GM18519 (cell line): Measurements from ENCODE around the gene TSGA10.
"Not testable (repeated sequence)": the region's sequence is repeated elsewhere in the genome, so short reads cannot be mapped to it uniquely, and the experiment has no call there.

ENCODE experiments used
- ATAC-seq: cut with Tn5 transposase; IDR thresholded peaks from one replicate; pipeline ENCODE4 v1.9.1; 2021; ENCODE audit warnings: mild to moderate bottlenecking, moderate library complexity; ENCODE audit not compliant: unreplicated experiment, low FRiP score

The TSGA10 gene

GRCh38 chr2:99156891-99157290 is 2.1 kb upstream of the TSGA10 start:
- ATAC-seq, result no peak

DNA sequence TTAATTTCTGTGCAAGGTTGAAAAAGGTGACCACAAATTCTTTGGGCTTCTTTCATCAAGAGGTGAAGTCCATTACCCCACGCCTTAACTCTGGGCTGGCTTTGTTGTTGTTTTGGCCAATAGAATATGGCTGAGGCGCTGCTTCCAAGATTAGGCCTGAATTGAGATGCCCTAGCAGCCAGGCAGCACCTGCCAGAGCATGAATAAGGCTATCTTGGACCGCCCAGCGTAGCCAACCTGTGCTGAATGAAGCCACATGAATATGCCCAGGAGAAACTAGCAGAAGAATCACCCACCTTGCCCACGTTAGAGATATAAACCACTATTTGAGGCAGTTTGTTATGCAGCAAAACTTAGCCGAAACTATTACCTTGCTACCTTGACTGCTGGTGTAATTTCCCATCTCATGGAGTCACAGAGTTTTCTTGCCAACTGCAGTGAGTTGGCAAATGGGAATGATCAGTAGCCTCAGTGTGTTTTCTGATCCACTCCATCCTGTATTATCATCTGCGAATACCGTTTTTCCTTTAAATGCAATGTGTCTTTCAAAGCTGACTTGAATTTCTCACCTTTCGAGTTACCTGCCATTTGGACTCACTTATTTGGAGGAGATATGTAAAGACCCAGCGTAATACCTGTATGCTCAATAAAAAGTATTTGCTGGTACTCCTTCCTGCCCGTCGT is 679 bp downstream of the TSGA10 start:
- ATAC-seq, result no peak

DNA sequence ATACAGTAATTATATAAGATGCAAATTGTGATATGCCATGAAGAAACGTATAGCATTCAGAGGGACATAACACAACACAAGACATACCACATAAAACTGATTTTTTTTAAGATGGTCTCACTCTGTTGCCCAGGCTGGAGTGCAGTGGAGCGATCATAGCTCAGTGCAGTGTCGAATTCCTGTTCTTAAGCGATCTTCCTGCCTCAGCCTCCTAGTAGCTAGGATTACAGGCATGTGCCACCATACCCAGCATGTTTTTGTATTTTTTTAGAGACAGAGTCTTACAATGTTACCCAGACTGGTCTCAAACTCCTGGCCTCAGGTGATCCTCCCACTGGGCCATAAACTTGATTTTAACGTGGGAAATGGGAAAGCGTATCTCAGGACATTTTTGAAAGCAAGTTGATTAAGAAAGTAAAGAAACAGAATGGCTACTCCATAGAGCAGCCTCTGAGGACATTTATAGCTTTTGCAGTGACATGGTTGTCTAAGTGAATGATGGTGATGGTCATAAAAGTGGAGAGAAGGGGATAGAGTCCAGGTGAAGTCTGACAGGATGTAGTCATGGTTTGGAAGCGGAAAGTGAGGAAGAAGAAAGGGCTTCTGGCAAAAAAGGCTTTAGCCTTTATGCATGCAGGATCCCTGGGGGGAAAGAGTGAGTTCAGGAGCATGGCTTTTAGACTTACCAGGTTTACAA is 2.4 kb downstream of the TSGA10 start:
- ATAC-seq, result no peak

DNA sequence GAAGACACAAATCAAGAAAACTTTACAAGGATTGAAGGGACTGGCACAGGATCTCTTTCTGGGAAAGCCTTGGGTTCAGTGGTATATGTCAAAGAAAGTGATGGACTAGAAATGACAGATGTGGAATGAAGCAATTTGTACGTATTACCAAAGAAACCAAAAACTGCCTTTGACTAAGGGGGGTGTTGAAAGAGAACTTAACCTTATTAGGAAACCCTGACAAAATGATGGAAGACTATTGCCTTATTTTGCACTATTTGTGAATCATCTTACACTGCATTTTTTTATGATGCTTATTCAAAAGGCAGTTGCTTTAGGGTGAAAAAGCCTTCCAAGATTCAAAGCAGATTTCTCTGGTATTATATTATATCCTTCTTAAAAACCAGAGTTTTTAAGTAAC is 4.0 kb downstream of the TSGA10 start:
- no peak for ATAC-seq

DNA sequence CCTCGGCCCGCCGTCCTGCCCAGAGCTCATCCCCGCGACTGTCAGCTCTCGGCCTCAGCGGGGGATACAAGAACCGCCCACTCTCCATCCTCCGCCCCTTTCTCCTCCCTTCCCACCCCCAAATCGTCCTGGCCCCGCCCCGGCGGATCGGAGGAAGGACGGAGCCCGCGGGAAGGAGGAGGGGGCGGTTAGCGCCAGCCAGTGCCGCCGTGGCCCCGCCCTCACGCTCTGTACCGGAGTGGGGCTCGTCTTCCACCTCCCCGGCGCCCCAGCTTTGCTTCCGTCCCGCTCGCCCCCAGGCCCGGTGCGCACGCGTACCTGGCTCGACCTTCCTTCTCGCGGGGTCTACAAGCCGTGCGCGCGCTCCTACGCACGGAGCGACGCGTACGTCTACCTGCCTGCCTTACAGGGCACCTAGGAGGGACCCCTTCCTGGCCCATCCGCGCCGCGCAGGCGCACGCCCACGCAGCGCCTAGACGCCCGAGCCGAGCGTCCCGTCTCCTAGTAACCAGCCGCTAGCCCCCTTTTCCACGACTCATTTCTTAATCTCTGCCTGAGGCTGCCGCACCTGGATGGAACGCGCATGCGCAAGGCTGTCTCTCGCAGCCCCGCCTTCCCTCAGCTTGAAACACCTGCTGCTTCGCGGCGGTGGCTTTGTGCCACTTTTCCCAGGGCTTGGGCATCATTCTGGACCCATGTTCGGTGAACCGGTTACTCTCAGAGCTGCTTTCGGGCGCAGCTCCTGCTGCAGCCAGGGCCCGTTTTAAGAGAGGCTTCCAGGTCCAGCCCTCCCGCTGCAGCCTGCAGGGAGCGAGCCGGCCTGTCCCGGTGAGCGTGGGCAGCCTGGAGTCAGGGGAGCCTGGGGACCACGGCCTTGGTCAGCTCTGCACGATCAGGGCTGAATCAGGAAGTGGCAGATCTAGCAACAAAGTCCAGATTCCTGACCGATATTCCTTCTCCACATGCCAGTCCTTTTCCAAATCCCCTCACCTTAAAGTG is 13.3 kb downstream of the TSGA10 start, which contains the start of gene C2orf15:
Gene C2orf15, plus strand, starts transcription at position 598 of the 999 bp plus-strand sequence. CDS start 8,852 bp downstream, outside the sequence.
- ATAC-seq, result peak; percentile 72

DNA sequence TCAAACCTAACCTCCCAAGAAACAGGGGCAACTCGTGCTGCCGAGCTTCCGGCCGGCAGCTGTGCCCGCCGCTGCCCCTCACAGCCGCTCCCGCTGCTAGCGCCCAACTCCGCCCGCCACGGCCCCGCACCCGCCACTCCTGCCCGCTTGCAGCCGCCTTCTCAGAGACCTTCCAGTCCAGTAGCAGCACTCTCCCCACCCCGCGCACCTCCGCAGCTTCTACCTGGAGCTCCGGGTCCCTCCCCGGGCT is 14.0 kb downstream of the TSGA10 start:
- peak; percentile 3 for ATAC-seq

- no peak for ATAC-seq
Observed at GRCh38 chr2:99140056-99140859, 14.5 kb downstream of the TSGA10 start.

- no peak for ATAC-seq
Observed at GRCh38 chr2:99139003-99139402, 15.7 kb downstream of the TSGA10 start.

DNA sequence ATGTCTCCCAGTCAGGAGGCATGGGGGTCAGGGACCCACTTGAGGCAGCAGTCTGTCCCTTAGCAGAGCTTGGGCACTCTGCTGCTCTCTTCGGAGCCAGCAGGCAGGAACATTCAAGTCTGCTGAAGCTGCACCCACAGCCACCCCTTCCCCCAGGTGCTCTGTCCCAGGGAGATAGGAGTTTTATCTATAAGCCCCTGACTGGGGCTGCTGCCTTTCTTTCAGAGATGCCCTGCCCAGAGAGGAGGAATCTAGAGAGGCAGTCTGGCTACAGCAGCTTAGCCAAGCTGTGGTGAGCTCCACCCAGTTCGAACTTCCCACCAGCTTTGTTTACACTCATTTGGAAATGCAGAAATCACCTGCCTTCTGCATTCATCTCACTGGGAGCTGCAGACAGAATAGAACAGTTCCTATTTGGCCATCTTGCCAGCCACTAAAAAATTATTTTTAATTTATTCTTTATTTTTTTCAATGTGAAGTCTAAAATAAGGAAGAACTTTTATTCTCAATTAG is 19.6 kb downstream of the TSGA10 start:
- not testable (repeated sequence) for ATAC-seq

DNA sequence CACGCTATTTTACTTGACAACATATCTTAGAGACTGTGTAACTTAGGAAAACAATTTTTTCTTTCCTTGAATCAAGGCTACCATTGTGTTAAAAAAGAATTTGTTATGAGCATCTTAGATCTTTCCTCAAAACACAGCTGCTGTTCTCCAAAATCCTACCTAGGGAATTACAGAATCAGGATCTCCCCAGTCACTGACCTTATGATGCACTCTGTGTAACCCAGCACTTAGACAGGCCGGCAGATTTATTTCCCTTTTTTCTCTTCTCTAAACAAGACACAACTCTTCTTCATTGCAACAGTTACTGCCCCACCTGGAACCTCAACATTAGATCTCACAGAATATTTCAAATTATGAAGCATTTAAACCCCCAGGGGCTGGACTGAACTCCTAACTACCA is 26.8 kb downstream of the TSGA10 start:
- ATAC-seq, result no peak

DNA sequence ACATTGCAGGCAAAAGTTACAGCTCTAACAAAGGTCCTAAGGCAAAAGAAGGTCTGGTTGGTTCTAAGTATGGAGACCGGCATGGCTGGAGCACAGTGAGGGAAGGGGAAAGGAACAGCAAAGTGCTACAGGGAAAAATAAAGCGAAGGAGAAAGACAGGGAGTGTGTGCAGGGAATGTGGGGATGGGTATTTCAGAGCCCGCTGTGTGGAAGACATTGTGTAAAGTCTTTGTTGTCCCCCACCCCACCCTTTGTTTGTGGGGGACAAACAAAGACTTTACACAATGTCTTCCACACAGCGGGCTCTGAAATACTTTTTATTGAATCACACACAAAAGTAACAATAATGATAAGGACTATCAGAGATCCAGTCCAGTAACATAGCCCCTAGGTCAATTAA is 42.1 kb downstream of the TSGA10 start:
- ATAC-seq, result no peak

GRCh38 chr2:99111945-99112344 is 42.8 kb downstream of the TSGA10 start:
- ATAC-seq, result no peak

DNA sequence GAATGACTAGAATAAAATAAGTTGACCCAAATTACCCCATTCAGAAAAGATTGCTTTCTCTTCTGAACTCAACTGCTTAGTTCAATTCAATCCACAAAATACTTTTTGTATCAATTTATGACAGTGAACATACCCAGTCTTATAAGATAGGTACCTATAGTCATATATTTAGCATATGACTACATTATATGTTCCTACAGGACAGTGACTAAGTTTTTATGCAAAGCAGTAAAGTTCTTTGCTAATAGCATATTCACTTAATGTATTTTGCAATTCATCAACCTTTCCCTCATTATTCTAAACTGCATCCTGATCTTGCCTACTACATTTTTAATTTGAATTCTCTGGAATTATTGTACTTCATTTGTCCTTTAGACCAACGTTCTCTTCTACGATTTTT is 43.5 kb downstream of the TSGA10 start:
- no peak for ATAC-seq

DNA sequence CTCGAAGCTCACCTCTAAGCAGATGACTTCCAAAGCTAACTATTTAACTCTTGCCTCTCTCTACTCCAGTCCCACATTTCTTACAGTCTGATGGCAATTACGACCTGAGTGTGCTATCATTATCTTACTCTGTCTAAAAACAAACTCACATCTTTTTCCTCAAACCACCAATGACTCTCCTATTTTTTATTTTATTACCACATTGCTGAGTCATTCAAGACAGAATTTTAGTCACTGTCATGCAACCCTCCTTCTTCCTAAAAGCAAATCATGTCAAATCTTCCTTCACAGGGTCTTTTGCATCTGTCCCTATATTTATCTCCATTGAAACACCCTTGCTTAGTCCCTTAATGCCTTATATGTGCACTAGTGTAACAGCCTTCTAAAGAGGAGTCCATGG is 47.8 kb downstream of the TSGA10 start:
- no peak for ATAC-seq

DNA sequence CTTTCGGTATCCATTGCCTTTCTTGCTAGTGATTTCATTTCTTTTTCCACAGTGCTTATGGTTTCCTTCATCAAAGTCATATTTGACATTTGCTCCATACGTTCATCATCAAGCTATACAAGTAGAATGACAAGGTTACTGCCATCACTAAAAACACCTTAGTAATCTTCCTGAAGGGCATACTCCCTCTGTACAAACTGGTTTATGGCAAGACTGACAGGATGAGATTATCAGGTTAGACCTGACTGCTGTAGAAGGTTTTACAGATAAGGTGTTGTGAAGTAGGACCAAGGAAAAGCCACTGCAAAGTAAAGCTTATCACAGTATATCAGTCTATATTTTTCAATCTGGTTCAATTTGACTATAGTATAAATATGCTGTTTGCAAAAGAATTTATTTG is 50.7 kb downstream of the TSGA10 start:
- ATAC-seq, result no peak

DNA sequence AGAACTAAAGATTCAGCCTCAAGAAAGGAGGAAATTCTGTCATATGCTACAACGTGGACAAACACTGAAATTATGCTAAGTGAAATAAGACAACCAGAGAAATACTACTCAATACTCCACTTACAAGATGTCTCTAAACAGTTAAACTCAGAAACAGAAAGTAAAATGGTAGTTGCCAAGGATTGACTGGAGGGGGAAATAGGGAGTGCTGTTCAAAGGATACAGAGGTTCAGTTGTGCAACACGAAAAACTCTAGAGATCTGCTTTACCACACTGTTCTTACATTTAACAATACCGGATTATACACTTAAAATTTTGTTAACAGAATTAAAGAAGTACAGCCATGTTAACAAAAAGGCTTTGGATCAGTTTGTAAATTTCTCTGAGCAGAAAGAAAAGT is 53.0 kb downstream of the TSGA10 start:
- no peak for ATAC-seq

DNA sequence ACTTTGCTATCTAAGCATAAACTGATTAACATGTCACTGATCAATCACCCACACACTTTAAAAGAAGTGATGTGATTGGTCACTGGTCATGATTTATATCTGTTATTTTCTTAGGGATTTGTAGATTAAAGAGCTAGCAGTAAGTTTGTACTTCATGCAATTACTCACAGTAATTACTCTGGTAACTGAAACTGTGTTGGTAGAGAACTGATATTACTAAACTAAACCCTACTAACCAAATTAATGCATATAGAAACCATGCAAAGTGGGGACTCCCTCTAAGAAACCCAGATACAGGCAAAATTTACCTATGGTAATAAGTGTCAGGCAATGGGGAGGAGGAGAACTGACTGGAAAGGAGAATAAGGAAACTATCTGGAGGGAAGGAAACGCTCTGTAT is 58.0 kb downstream of the TSGA10 start:
- ATAC-seq, result no peak

DNA sequence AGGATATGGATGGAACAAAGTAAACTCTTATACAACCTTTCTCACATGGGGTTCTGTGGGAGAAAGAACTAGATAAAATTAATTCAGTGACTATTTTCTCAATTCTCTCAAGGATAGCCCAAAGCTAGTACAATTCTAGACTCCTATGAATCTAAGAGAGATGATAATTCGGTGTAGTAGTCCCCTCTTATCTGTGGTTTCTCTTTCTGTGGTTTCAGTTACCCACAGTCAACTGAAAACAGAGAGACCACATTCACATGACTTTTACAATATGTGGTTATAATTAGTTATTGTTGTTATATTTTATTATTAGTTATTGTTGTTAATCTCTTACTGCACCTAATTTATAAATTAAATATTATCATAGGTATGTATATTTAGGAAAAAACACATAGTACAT is 66.7 kb downstream of the TSGA10 start:
- peak; percentile 58 for ATAC-seq

DNA sequence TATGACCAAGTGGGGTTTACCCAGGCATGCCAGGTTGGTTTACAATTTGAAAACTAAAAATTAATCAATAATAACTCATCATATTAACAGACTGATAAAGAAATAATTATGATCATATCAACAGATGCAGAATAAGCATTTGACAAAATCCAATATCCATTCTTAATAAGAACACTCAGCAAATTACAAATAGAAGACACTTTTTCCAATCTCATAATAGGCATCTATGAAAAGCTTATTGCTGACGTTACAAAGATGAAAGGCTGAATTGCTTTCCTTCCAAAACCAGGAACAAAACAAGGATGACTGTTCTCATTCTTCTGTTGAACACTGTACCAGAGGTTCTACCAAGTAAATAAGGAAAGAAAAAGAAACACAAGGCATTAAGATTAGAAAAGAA is 68.4 kb downstream of the TSGA10 start:
- ATAC-seq, result no peak

- no peak for ATAC-seq
Observed at GRCh38 chr2:99085421-99085820, 69.3 kb downstream of the TSGA10 start.
